Bronchial epithelial cell (primary cell): Measurements from ENCODE around the gene PRKAG2. TPM values are rescaled to one million over a fixed set of nuclear protein-coding genes. Genes with fewer than 3 reads are reported as not detected.
A peak's percentile ranks its signal among the peaks of the same experiment; 100 is the strongest.

Experiments used
- DNase-seq: peaks from one replicate; pipeline ENCODE4 v3.0.0-alpha.2; 2010; ENCODE audit warnings: low read depth
- FAIRE-seq: peaks from 2 replicates; lab custom pipeline; 2011; peaks lifted over from hg19 to GRCh38; lab: Jason Lieb, UNC
- H3K27me3 ChIP-seq: 2 replicates; pipeline ENCODE4 v1.5.1; 2011; ENCODE audit warnings: low read length; ENCODE audit not compliant: control insufficient read depth, insufficient read depth
- H3K36me3 ChIP-seq: 2 replicates; pipeline ENCODE4 v1.5.1; 2011; ENCODE audit warnings: low read length; ENCODE audit not compliant: control insufficient read depth, insufficient read depth
- H3K4me3 ChIP-seq: 2 replicates; pipeline ENCODE4 v1.5.1; 2011; ENCODE audit warnings: mild to moderate bottlenecking, low read depth, low read length, control low read depth
- total RNA-seq: library from RNA; depleted of rRNA; stranded (reverse); fragments of >200 nt; gene quantifications from 2 replicates; pipeline ENCODE4 v1.2.1, GENCODE V29; 2014
- TF ChIP-seq, protein P1 (sequence below): IDR thresholded peaks from 2 replicates; pipeline ENCODE4 v1.5.1; 2011; ENCODE audit warnings: mild to moderate bottlenecking, moderate library complexity, low read length, control low read depth, inconsistent platforms; ENCODE audit not compliant: insufficient read depth, severe bottlenecking

The PRKAG2 gene
- total RNA-seq, 1 donor from 2014 or later = 24.5 TPM

DNA sequence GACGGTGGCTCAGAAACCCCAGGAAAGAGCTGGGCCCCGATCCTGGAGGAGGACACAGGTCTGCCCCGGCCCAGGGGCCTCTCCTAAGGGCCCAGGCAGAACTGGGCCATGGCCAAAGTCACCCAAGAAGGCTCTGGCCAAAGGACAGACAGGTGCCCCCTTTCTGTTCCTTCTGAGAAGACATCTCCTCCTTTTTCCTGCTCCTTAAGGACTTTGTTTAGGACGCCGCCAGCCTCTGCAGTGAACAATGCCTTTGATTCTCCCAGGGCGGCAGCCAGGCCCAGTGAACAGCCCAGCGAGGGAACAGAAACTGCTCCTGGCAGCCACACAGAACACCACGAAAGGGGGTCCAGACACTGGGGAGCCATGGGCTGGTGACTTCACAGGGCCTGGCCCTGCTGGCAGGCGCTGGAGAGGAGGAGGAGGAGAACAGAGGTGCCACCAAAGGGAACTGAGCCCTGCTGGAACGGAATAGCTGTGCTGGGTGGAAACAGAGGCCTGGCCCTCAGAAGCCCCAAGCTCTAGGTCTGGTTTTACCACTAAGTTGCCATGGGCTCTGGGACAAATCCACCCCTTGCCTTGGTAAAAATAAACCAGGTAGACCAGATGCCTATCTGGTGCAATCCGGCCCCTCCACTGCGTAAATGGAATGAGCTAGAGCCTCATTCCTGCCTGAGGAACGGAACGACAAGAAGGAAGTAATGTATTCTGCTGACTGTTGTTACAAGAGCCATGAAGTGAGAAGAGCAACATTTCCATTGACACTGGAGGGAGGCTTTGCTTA, 193.9 kb downstream of the PRKAG2 start:
- DNase-seq = no peak
- TF ChIP-seq, protein P1, sequence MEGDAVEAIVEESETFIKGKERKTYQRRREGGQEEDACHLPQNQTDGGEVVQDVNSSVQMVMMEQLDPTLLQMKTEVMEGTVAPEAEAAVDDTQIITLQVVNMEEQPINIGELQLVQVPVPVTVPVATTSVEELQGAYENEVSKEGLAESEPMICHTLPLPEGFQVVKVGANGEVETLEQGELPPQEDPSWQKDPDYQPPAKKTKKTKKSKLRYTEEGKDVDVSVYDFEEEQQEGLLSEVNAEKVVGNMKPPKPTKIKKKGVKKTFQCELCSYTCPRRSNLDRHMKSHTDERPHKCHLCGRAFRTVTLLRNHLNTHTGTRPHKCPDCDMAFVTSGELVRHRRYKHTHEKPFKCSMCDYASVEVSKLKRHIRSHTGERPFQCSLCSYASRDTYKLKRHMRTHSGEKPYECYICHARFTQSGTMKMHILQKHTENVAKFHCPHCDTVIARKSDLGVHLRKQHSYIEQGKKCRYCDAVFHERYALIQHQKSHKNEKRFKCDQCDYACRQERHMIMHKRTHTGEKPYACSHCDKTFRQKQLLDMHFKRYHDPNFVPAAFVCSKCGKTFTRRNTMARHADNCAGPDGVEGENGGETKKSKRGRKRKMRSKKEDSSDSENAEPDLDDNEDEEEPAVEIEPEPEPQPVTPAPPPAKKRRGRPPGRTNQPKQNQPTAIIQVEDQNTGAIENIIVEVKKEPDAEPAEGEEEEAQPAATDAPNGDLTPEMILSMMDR = no peak
- no peak for FAIRE-seq
- H3K27me3 ChIP-seq = no peaks in the 10 kb centered on the region
- H3K4me3 ChIP-seq = no peak overlapping the region
- no peaks in the 10 kb centered on the region for H3K36me3 ChIP-seq

DNA sequence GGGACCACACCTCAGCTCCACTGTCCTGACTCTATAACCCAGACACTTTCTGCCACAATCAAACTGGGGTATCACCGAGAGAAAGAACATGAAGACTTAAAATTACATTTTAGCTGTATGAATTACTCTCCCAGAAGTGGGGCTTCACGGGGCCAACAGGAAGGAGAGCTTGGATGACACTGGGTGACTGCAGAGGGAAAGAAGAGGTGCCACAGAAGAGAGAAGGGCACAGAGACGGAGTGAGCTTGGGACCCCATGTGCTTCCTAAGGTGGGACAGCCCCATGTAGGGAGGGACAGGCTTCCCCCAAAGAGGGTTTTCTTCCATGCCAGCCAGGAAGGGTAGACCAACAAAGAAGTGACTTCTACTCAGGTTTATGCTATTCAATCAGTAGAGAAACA, 195.2 kb downstream of the PRKAG2 start:
- DNase-seq (no peak), FAIRE-seq (no peak)
- no peak overlapping the region for H3K4me3 ChIP-seq
- TF ChIP-seq, protein P1 = no peak
- no peaks in the 10 kb centered on the region for H3K27me3 ChIP-seq
- no peaks in the 10 kb centered on the region for H3K36me3 ChIP-seq

DNA sequence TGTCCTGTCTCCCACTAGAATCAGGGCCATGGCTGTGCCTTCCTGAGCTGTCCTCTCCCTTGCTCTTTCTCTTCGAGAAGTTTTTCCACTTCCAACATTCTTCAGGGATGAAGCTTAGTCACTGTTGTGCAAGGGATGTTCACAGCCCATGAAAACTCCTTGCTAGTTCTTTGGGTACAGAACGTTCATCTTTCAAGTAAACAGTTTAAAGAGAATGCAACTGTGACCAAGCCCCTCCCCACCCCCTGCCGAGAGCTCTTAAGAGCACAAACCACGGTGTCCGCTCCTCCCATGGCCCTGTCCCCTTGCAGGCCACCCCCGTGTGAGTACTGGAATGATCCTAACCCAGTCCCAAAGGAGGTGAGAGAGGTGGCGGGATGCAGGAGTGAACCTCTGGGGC, 196.1 kb downstream of the PRKAG2 start:
- no peaks in the 10 kb centered on the region for H3K36me3 ChIP-seq
- H3K27me3 ChIP-seq = no peaks in the 10 kb centered on the region
- H3K4me3 ChIP-seq = no peak overlapping the region
- DNase-seq (peak; percentile 30), FAIRE-seq (no peak)
- TF ChIP-seq, protein P1 = no peak

DNA sequence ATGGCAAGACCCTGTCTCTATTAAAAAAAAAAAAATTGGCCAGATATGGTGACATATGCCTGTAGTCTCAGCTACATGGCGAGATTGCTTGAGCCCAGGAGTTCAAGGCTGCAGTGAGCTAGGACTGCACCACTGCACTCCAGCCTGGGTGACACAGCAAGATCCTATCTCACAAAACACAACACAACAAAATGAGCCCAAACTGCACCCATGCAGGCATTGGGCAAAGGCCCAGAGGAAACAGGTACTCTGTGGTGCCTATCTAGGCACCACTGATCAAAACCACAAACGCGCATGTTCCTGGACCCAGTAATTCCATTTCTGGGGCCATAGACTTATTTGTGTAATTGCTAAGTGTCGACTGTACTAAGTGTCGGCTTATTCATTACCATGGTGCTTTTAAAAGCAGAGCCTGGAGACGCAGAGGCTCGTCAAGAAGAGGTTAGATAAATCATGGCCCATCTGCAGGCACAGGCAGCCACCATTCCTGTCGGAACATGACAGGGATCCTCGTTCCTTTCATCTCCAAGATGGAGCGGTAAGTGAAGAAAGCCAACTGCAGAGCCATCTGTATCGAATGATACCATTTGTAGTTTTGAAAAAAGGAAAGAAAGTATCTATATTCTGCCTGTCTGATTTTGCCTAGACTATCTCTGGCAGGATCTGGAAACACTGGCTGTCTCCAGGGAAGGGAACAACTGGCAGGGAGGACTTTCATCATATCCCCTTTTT, 196.9 kb downstream of the PRKAG2 start:
- H3K27me3 ChIP-seq = no peaks in the 10 kb centered on the region
- no peaks in the 10 kb centered on the region for H3K36me3 ChIP-seq
- DNase-seq = peak; percentile 67
- no peak for FAIRE-seq
- no peak overlapping the region for H3K4me3 ChIP-seq
- TF ChIP-seq, protein P1 = no peak

DNA sequence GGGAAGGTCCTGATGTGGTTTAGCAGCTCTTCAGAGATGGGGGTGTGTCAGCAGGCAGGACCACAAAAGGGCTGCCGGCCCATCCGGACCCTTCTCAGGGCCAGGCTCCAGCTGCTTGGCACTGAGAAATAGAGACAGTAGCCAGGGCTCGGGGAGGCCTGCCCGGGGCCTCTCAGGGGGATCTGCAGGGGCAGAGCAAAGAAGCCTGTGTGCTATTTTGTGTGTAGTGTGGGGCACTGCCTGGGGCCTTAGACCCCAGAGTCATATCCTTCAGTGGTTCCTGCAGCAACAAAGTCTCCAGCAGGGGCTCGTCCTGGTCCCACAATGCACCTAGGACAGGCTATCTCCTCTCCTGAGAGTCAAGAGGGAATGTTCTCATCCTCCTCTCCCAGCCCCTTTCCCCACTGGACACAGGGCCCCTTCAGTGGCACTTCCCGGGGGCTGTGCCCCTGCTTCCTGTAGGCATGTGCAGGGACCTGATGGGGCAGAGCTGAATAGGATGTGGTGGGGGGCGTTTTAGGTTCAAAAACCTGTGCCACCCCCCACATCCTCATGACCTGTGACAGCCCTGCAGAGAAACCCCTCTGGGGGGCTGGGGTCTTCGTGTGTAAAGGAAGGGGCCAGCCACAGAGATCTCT, 197.7 kb downstream of the PRKAG2 start:
- Histone ChIP-seq H3K27me3 (no peaks in the 10 kb centered on the region), H3K36me3 (no peaks in the 10 kb centered on the region), H3K4me3 (no peak overlapping the region)
- no peak for DNase-seq
- FAIRE-seq = no peak
- TF ChIP-seq, protein P1 = no peak
